ENCODE results near the gene GRIA1.

Gene GRIA1

DNA sequence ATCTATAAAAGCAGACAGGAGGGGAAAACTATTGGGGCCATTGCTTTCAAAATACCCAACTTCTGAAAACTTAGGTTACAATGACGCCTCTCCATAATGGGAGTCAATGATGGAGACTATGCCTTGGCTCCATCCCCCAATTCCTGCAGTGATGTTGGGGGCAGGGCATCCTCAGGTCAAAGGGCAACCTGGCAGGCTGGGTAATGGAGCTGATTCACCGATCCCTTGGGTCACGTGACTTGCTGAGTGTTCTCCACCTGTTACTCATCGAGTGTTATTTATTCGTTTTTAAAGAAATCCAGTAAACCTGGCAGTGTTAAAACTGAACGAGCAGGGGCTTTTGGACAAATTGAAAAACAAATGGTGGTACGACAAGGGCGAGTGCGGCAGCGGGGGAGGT is 303.9 kb downstream of the GRIA1 start:
- H3K9me3 ChIP-seq (ENCODE audit: control insufficient read depth, insufficient read depth, low read length) = no peaks in the 10 kb centered on the region
- H3K4me3 ChIP-seq (ENCODE audit: low read depth, low read length) = no peak overlapping the region
- no peaks in the 10 kb centered on the region for H3K4me1 ChIP-seq (ENCODE audit: control insufficient read depth, insufficient read depth, low read length)
- H3K9ac ChIP-seq (ENCODE audit: low read depth, low read length) = no peak overlapping the region
- no peaks in the 10 kb centered on the region for H3K36me3 ChIP-seq (ENCODE audit: control insufficient read depth, insufficient read depth, low read length)
- no peaks in the 10 kb centered on the region for H3K27me3 ChIP-seq (ENCODE audit: control insufficient read depth, insufficient read depth, low read length)

- Histone ChIP-seq H3K9ac (ENCODE audit: low read depth, low read length) (no peak overlapping the region), H3K27me3 (ENCODE audit: control insufficient read depth, insufficient read depth, low read length) (no peaks in the 10 kb centered on the region), H3K9me3 (ENCODE audit: control insufficient read depth, insufficient read depth, low read length) (no peaks in the 10 kb centered on the region), H3K4me3 (ENCODE audit: low read depth, low read length) (no peak overlapping the region), H3K36me3 (ENCODE audit: control insufficient read depth, insufficient read depth, low read length) (no peaks in the 10 kb centered on the region), H3K4me1 (ENCODE audit: control insufficient read depth, insufficient read depth, low read length) (no peaks in the 10 kb centered on the region)
These were observed 306.1 kb downstream of the GRIA1 start for GRCh38 chr5:153796527-153796926.

- Histone ChIP-seq H3K27me3 (ENCODE audit: control insufficient read depth, insufficient read depth, low read length) (no peaks in the 10 kb centered on the region), H3K4me1 (ENCODE audit: control insufficient read depth, insufficient read depth, low read length) (no peaks in the 10 kb centered on the region), H3K9ac (ENCODE audit: low read depth, low read length) (no peak overlapping the region), H3K9me3 (ENCODE audit: control insufficient read depth, insufficient read depth, low read length) (no peaks in the 10 kb centered on the region), H3K36me3 (ENCODE audit: control insufficient read depth, insufficient read depth, low read length) (no peaks in the 10 kb centered on the region), H3K4me3 (ENCODE audit: low read depth, low read length) (no peak overlapping the region)
These were observed 307.0 kb downstream of the GRIA1 start for GRCh38 chr5:153797484-153797883.

DNA sequence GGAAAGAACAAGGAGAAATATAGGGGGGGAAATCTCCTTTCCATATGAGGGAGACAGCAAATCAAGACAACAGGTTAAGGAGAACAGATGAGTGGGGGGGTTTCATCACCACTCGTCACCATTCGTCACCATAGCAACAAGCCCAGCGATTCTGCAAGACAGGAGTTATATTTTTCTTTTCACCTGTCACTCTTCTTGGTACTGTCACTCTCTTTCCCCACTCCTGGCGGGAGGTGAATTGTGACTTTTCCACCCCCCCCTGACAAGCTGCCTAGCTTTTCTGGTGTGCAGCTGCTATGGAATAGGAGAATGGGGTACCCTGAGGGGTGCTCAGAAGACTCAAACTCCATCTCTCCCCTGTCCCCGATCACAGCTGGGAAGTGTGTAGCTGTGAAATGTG is 308.4 kb downstream of the GRIA1 start:
- H3K9me3 ChIP-seq (ENCODE audit: control insufficient read depth, insufficient read depth, low read length) = no peaks in the 10 kb centered on the region
- H3K4me3 ChIP-seq (ENCODE audit: low read depth, low read length) = no peak overlapping the region
- no peak overlapping the region for H3K9ac ChIP-seq (ENCODE audit: low read depth, low read length)

GRCh38 chr5:153799466-153799865 is 309.0 kb downstream of the GRIA1 start:
- Histone ChIP-seq H3K9me3 (ENCODE audit: control insufficient read depth, insufficient read depth, low read length) (no peaks in the 10 kb centered on the region), H3K4me3 (ENCODE audit: low read depth, low read length) (no peak overlapping the region), H3K36me3 (ENCODE audit: control insufficient read depth, insufficient read depth, low read length) (no peaks in the 10 kb centered on the region), H3K4me1 (ENCODE audit: control insufficient read depth, insufficient read depth, low read length) (no peaks in the 10 kb centered on the region), H3K27me3 (ENCODE audit: control insufficient read depth, insufficient read depth, low read length) (no peaks in the 10 kb centered on the region), H3K9ac (ENCODE audit: low read depth, low read length) (no peak overlapping the region)

More for the DNA sequence above, 308.4 kb downstream of the GRIA1 start:
- Histone ChIP-seq H3K4me1 (ENCODE audit: control insufficient read depth, insufficient read depth, low read length) (no peaks in the 10 kb centered on the region), H3K36me3 (ENCODE audit: control insufficient read depth, insufficient read depth, low read length) (no peaks in the 10 kb centered on the region), H3K27me3 (ENCODE audit: control insufficient read depth, insufficient read depth, low read length) (no peaks in the 10 kb centered on the region)

- Histone ChIP-seq H3K4me1 (ENCODE audit: control insufficient read depth, insufficient read depth, low read length) (no peaks in the 10 kb centered on the region), H3K27me3 (ENCODE audit: control insufficient read depth, insufficient read depth, low read length) (no peaks in the 10 kb centered on the region), H3K9ac (ENCODE audit: low read depth, low read length) (no peak overlapping the region), H3K9me3 (ENCODE audit: control insufficient read depth, insufficient read depth, low read length) (no peaks in the 10 kb centered on the region), H3K36me3 (ENCODE audit: control insufficient read depth, insufficient read depth, low read length) (no peaks in the 10 kb centered on the region), H3K4me3 (ENCODE audit: low read depth, low read length) (no peak overlapping the region)
These were observed 311.8 kb downstream of the GRIA1 start for GRCh38 chr5:153802050-153802821.

- H3K9ac ChIP-seq (ENCODE audit: low read depth, low read length) = no peak overlapping the region
- no peaks in the 10 kb centered on the region for H3K27me3 ChIP-seq (ENCODE audit: control insufficient read depth, insufficient read depth, low read length)
- no peak overlapping the region for H3K4me3 ChIP-seq (ENCODE audit: low read depth, low read length)
- no peaks in the 10 kb centered on the region for H3K36me3 ChIP-seq (ENCODE audit: control insufficient read depth, insufficient read depth, low read length)
- H3K4me1 ChIP-seq (ENCODE audit: control insufficient read depth, insufficient read depth, low read length) = no peaks in the 10 kb centered on the region
- no peaks in the 10 kb centered on the region for H3K9me3 ChIP-seq (ENCODE audit: control insufficient read depth, insufficient read depth, low read length)
These were observed 317.3 kb downstream of the GRIA1 start for GRCh38 chr5:153807801-153808200.

GRCh38 chr5:153809166-153809565 is 318.7 kb downstream of the GRIA1 start:
- H3K27me3 ChIP-seq (ENCODE audit: control insufficient read depth, insufficient read depth, low read length) = no peaks in the 10 kb centered on the region
- H3K9ac ChIP-seq (ENCODE audit: low read depth, low read length) = no peak overlapping the region
- no peaks in the 10 kb centered on the region for H3K4me1 ChIP-seq (ENCODE audit: control insufficient read depth, insufficient read depth, low read length)
- no peaks in the 10 kb centered on the region for H3K36me3 ChIP-seq (ENCODE audit: control insufficient read depth, insufficient read depth, low read length)
- no peaks in the 10 kb centered on the region for H3K9me3 ChIP-seq (ENCODE audit: control insufficient read depth, insufficient read depth, low read length)
- H3K4me3 ChIP-seq (ENCODE audit: low read depth, low read length) = no peak overlapping the region

- Histone ChIP-seq H3K4me1 (ENCODE audit: control insufficient read depth, insufficient read depth, low read length) (no peaks in the 10 kb centered on the region), H3K27me3 (ENCODE audit: control insufficient read depth, insufficient read depth, low read length) (no peaks in the 10 kb centered on the region), H3K4me3 (ENCODE audit: low read depth, low read length) (no peak overlapping the region), H3K36me3 (ENCODE audit: control insufficient read depth, insufficient read depth, low read length) (no peaks in the 10 kb centered on the region), H3K9ac (ENCODE audit: low read depth, low read length) (no peak overlapping the region), H3K9me3 (ENCODE audit: control insufficient read depth, insufficient read depth, low read length) (no peaks in the 10 kb centered on the region)
These were observed 323.4 kb downstream of the GRIA1 start for GRCh38 chr5:153813901-153814300.

DNA sequence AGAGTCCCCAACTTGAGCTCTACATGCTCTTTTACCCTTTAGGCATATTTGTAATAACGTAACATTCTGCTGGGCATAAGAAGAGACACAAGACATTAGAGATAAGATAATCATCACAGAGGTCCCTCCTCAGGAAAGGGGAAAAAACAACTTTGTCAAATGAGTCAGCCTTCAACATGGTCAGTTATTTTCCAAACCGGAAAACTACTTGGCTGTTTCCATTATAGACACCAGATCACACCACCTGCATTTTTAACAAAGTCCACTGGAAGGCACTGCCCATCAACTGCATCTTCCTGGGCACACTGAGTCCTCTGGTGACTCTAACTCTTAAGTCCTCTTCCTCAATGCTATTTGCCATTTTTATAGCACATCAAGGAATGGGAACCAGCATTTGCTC is 326.4 kb downstream of the GRIA1 start:
- no peak overlapping the region for H3K9ac ChIP-seq (ENCODE audit: low read depth, low read length)

GRCh38 chr5:153818626-153819025 is 328.2 kb downstream of the GRIA1 start:
- H3K27me3 ChIP-seq (ENCODE audit: control insufficient read depth, insufficient read depth, low read length) = no peaks in the 10 kb centered on the region
- H3K4me1 ChIP-seq (ENCODE audit: control insufficient read depth, insufficient read depth, low read length) = no peaks in the 10 kb centered on the region
- H3K36me3 ChIP-seq (ENCODE audit: control insufficient read depth, insufficient read depth, low read length) = no peaks in the 10 kb centered on the region
- H3K9me3 ChIP-seq (ENCODE audit: control insufficient read depth, insufficient read depth, low read length) = no peaks in the 10 kb centered on the region
- no peak overlapping the region for H3K4me3 ChIP-seq (ENCODE audit: low read depth, low read length)
- no peak overlapping the region for H3K9ac ChIP-seq (ENCODE audit: low read depth, low read length)

More for the DNA sequence above, 326.4 kb downstream of the GRIA1 start:
- Histone ChIP-seq H3K4me3 (ENCODE audit: low read depth, low read length) (no peak overlapping the region), H3K4me1 (ENCODE audit: control insufficient read depth, insufficient read depth, low read length) (no peaks in the 10 kb centered on the region), H3K27me3 (ENCODE audit: control insufficient read depth, insufficient read depth, low read length) (no peaks in the 10 kb centered on the region), H3K9me3 (ENCODE audit: control insufficient read depth, insufficient read depth, low read length) (no peaks in the 10 kb centered on the region), H3K36me3 (ENCODE audit: control insufficient read depth, insufficient read depth, low read length) (no peaks in the 10 kb centered on the region)

GRCh38 chr5:153823036-153823435 is 332.6 kb downstream of the GRIA1 start:
- H3K27me3 ChIP-seq (ENCODE audit: control insufficient read depth, insufficient read depth, low read length) = no peaks in the 10 kb centered on the region
- no peak overlapping the region for H3K4me3 ChIP-seq (ENCODE audit: low read depth, low read length)
- peaks cover 3% of the 10 kb centered on the region for H3K4me1 ChIP-seq (ENCODE audit: control insufficient read depth, insufficient read depth, low read length)
- no peaks in the 10 kb centered on the region for H3K36me3 ChIP-seq (ENCODE audit: control insufficient read depth, insufficient read depth, low read length)
- no peak overlapping the region for H3K9ac ChIP-seq (ENCODE audit: low read depth, low read length)
- no peaks in the 10 kb centered on the region for H3K9me3 ChIP-seq (ENCODE audit: control insufficient read depth, insufficient read depth, low read length)

All from iPS-15b (cell line).